Stimulated activated CD8-positive, alpha-beta memory T cell treated with anti-CD3 and anti-CD28 coated beads, Interleukin-12 subunit alpha, Interleukin-12 subunit beta, amount 100 ng/mL, for 24 hours (primary cell): ENCODE measurements around the gene FRK.
"Not testable (repeated sequence)": the region's sequence is repeated elsewhere in the genome, so short reads cannot be mapped to it uniquely, and the experiment has no call there.

Source experiments
- DNase-seq: peaks from one replicate; pipeline ENCODE4 v3.0.0-alpha.2; 2020; ENCODE audit errors: extremely low read depth

FRK gene

GRCh38 chr6:116074732-116075390 lies 14.2 kb upstream of the FRK start:
- no peak for DNase-seq

GRCh38 chr6:116073765-116074440 lies 13.2 kb upstream of the FRK start:
- no peak for DNase-seq

DNA sequence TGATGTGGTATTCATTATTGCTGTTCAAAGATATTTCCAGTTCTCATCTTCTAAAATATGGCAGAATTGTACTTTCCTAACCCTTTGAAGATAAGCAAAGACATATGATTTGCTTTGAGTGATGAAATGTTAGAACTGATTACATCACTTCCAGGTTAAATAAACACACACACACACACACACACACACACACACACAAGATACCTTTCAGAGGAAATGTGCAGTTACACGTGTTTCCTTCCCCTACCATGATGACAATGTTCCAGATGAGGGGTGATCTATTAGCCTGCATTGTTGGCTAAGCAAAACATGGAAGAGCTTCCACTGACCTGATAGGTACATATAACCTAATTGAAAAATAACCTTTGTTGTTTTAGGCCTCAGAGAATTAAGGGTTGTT lies 11.7 kb upstream of the FRK start:
- DNase-seq: no peak

- DNase-seq: no peak
Observed at GRCh38 chr6:116070616-116071389, 10.1 kb upstream of the FRK start.

GRCh38 chr6:116070101-116070500 lies 9.4 kb upstream of the FRK start:
- DNase-seq: no peak

DNA sequence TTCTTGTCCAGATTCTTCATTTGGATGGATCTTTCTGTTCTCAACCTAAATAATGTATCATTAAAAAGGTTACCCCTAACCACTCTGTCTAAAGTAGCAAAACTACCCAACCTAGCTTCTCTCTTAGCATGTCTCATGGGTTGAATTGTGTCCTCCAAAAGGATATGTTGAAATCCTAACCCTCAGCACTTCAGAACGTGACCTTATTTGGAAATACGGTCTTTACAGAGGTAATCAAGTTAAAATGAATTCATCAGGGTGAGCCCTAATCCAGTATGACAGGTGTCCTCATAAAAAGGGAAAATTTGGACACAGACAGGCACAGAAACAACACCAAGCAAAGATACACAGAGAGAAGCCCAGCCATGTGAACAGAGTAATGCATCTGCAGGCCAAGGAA lies 6.1 kb upstream of the FRK start:
- no peak for DNase-seq

DNA sequence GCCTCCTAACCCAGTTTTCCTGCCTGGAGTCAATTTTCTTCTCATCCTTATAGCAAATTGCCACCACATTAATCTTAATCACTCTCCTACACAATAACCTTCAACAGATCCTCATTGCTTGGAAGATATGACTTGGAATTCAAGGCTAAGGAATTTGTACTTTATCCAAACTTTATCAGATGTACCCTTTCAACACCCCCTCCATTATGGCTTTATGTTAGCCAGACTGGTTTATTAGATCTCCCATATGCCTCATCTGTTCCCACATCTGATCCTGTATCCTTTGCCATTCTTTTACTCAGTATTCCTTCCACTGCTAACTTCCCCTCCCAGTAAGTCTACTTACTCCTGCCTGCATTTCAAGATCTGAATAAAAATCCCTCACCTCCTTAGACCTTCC lies 4.0 kb upstream of the FRK start:
- DNase-seq: no peak

DNA sequence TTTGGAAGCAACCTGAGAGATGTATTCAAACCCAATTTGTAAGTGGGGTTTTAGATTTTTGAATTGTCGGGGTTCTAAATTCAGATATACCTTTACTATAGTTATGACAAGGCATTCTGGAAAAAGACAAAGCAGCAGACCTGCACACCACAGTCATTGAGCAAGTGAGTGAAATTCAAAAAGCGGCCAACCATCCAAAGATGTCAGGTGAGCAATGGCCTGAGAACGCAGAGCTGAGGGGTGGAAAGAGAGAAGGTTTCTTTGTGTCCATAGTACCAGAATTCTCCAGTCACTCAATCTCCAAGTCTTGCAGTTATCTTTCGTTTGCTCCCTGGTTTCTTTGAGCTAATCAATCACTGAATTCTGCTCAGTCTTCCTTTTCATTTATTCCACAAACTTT lies 1.8 kb upstream of the FRK start:
- DNase-seq: no peak

DNA sequence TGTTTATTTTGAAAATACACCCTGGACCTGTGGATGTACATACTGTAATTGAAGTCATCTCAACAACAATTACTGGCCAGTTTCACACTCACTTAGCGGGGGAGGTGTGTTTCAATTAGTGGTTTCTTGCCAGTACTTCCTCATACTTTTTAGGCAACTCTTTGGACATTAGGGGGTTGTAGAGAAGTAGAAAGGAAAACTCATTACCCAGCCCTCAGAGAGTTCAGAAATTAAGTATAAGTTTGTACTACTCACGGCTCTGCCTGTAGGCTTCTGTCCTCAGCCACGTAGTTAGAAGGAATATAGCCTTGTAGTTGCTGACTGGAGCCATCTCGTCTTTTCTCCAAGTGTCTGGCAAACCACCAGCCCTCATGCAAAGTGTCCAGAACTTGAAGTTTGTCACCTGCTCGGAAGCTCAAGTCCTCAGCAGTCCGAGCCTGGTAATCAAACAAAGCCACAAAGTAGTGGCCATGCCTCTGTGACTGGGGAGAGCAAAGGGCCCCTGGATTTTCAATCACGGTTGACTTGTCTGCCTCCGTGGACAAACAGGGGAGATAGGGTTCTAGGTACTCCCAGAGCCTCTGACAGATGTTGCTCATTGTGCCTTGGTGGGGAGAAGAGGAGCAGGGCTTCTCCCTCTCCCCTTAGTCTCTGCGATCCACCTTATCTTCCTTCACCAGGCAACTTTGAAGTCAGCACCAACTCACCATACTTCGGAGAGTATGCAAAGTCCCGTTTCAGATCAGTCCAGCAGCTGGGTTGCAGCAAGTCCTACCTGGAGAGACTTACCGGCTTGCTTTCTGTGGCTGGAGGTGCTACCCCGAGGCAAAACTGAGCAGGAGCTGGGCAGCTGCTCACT lies 749 bp downstream of the FRK start:
- no peak for DNase-seq

- no peak for DNase-seq
Observed at GRCh38 chr6:116057766-116058165, 2.9 kb downstream of the FRK start.

- no peak for DNase-seq
Observed at GRCh38 chr6:116055513-116055912, 5.2 kb downstream of the FRK start.

DNA sequence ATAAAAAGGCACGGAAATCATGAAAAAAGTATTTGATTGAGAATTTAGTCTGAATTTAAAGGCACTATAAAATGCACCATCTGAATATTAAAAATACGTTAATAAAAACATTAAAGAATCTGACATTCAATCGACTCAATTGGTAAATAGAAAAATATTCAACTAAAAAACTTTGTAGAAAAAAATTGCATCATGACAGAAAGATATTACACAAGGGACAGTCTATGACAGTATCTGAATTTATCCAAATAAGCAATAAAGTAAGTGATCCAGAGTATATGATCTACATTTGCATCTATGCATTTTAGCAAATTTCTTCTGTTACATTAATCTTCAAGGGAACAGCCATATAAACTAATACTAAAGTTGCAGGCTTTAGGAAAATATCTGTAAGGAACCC lies 9.4 kb downstream of the FRK start:
- DNase-seq: no peak

GRCh38 chr6:116050737-116051136 lies 10.0 kb downstream of the FRK start:
- no peak for DNase-seq

DNA sequence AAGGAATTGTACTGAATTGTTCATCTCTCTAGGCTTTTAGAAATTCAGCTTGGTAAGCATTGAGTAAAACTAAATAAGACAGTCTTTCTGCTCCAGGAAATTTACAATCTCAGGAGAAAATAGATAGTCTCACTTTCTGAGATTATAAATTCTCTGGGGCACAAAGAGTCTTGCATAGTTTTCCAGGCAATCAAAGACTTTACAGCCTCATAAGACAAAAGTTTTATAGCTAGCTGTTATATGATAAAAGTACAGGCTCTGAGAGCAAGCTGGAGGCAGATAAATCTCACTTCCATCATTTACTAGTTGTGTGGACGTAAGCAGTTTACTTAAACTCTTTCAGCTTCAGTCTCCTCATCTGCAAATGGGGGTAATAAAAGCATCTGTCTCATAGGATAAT lies 11.4 kb downstream of the FRK start:
- no peak for DNase-seq

DNA sequence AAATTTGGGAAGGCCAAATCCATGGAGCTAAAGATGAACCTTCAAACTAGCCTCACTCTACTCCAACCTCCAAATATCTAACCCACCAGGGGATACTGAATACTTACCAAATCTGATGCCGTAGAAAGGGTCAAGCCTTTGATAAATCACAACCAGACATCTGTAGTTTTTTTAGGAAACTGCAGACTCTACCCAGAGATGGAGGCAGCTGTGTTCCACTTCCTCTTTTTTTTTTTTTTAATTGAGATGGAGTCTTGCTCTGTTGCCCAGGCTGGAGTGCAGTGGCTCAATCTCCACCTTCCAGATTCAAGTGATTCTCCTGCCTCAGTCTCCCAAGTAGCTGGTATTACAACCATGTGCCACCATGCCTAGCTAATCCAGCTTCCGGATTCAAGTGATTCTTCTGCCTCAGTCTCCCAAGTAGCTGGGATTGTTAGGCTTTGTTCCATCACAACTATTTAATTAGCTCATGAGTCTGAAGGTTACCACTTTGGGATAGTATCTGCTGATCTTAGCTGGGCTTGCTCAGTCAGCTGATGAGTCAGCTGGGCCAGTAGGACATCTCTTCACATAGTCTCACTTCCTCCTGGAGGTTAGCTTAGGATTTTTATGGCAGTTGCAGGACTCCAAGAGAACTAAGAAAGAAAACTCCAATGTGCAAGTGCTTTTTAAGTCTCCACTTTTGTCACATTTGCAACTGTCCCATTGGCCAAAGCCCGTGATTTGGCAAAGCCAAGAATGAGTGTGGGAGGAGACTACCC lies 13.3 kb downstream of the FRK start:
- no peak for DNase-seq

- DNase-seq: no peak
Observed at GRCh38 chr6:116046737-116047136, 14.0 kb downstream of the FRK start.

DNA sequence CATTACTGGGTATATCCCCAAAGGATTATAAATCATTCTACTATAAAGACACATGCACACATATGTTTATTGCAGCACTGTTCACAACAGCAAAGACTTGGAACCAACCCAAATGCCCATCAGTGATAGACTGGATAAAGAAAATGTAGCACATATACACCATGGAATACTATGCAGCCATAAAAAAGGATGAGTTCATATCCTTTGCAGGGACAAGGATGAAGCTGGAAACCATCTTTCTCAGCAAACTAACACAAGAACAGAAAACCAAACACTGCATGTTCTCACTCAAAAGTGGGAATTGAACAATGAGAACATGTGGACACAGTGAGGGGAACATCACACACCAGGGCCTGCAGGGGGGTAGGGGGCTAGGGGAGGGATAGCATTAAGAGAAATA lies 14.4 kb downstream of the FRK start:
- DNase-seq: not testable (repeated sequence)

DNA sequence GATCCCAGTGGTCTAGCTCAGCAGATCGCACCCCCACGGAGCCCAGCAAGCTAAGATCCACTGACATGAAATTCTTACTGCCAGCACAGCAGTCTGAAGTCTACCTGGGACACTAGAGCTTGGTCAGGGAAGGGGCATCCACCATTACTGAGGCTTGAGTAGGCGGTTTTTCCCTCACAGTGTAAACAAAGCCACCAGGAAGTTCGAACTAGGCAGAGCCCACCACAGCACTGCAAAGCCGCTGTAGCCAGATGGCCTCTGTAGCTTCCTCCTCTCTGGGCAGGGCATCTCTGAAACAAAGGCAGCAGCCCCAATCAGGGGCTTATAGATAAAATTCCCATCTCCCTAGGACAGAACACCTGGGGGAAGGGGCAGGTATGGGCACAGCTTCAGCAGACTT lies 18.8 kb downstream of the FRK start:
- DNase-seq: no peak

- no peak for DNase-seq
Observed at GRCh38 chr6:116040993-116041392, 19.7 kb downstream of the FRK start.

GRCh38 chr6:116036885-116037284 lies 23.8 kb downstream of the FRK start:
- DNase-seq: no peak

DNA sequence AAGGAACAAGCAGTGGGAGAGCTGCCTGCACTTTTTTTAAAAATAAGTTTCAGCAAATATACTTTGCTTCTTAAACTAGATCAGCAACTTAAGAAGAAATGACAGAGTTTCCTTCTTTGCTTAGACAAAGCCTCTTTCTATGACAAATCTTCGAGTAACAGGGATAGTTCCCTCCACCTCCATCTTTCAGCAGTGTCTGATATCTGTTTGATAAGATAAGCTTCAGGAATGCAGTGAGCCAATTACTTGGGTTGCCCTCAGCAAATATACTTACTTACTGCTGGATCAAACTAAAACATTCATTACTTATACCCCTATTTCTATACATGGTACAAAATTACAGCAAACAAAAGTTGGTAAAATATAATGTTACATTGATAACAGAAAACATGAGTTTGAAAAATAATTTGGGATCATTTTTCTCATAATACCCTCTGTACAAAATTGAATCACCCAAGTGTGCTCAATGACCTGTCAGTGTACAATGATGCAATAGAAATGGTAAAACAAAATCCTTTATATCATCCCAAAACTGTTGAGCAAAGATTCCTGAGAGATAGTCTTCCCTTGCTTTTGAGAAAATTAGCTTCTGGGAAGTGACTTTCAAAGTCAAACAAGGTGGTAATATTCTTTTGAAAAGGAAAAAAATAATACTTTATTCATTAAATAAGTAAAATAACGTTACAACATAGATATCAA lies 24.5 kb downstream of the FRK start:
- no peak for DNase-seq
